ENCODE data around the gene NBPF9.
"Not testable (repeated sequence)": the region's sequence is repeated elsewhere in the genome, so short reads cannot be mapped to it uniquely, and the experiment has no call there.

Gene NBPF9

DNA sequence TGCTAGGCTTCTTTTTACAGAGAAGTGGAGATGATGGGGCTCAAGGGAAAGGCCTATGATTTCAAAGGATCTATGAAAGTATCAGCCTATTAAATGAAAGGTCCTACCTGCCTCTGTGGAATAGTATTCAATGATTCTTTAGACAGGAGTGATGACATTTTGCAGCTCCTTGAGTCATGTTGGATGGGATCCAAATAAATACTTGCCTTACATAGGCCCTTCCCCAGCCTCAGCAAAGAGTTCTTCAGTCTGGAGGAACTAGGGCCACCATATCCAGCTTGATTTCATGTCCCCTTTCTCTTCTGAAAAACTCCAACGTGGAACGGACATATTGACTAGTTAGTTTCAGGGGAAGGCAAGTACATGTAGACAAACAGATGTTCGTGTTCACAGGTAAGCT is 87.8 kb downstream of the NBPF9 start:
- not testable (repeated sequence) for DNase-seq (ENCODE audit: low read depth)

DNA sequence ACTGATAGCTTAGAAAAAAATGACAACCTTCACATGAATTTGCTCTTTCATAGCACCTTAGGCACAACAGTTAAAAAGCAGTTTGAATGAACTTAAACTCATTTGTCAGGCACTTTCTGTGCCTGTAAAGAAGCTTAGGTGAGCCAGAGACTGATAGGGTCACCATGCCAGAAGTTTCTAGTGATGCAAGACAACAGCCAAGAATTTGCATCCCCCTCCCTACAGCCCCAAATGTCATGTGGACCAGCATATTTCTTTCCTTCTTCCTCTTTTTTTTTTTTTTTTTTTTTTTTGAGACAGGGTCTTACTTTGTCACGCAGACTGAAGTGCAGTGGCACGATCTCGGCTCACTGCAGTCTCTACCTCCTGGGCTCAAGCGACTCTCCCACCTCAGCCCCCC is 89.8 kb downstream of the NBPF9 start:
- DNase-seq (ENCODE audit: low read depth), result not testable (repeated sequence)

DNA sequence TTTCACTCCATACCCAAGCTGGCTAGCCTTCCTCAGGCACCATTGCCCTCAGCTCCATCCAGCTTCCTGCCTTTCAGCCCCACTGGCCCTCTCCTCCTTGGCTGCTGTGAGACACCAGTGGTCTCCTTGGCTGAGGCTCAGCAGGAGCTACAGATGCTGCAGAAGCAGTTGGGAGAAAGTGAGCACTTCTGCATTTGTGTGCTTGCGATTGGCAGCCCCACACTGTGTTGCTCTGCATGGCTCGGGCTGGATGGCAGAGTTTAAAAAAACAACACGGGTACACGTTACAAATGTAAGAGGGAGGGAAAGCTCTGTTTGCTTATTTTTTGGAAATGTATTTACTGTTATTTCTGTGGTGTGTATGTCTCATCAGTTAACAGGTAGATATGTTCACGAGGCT is 90.8 kb downstream of the NBPF9 start:
- DNase-seq (ENCODE audit: low read depth), result not testable (repeated sequence)

DNA sequence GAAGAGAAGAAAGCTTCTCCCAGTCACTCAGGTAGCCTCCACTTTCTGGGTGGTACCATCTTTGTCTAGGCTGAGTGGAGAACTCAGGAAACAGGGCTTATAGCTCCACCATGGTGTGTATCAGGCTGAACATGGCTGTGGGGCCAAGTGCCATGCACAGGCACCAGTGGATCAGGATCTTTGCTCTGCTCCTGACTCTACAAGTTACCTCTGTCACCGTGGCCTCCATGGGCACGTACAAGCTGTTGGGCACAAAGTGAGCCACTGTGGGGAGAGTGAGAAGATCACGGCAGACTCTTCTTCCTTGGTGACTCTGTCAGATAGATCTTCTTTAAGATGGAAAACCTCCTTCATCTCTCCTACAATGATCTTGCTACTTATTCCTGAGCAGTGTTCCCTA is 93.6 kb downstream of the NBPF9 start:
- DNase-seq (ENCODE audit: low read depth), result not testable (repeated sequence)

DNA sequence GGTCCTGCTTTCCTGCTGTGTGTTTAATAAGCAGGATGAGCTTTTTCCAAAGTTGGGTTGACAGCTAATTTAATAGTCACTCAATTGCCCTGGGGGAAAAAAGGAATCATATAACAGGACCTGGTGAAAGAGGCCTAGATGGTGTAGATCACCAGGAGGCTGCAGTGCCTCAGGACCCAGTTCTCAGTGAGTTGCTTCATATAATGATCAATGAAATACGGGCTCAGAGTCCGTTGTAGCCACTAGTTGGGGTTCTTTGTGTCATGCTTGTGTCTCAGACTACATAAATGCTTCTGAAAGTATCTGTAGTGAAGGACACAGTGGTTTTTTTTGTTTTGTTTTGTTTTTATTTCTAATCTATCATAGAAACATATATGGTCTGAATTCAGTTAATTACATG is 94.6 kb downstream of the NBPF9 start:
- not testable (repeated sequence) for DNase-seq (ENCODE audit: low read depth)

DNA sequence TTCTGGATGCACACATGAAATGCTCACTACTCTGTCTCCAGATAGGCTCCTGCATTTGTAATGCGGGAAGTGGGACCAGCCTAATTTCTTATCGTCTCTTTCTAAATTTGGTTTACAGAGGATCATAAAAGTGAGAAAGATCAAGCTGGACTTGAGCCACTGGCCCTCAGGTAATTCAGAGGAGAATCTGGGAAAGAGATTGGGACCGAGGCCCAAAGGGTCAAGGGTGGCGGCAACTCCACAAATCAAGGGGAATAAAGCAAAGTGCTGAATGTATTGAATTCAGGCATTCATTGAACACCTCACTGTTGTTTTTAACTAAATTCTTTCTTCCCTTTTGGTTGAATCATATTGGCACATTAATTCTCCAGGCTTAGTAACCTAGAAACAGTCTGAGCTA is 95.0 kb downstream of the NBPF9 start:
- not testable (repeated sequence) for DNase-seq (ENCODE audit: low read depth)
